ENCODE data around the gene ARHGAP28. TPM values are rescaled to one million over a fixed set of nuclear protein-coding genes. Genes with fewer than 3 reads are reported as not detected.
"Not testable (repeated sequence)": the region's sequence is repeated elsewhere in the genome, so short reads cannot be mapped to it uniquely, and the experiment has no call there.

The ARHGAP28 gene
- total and polyA plus RNA-seq, 9 donors, result 18.7 to 36.0 (median 25.4) TPM

GRCh38 chr18:6830916-6831315 is 101.4 kb downstream of the ARHGAP28 start:
- no peak overlapping the region for H3K27ac ChIP-seq (ENCODE audit: low read length)
- peaks cover 8% of the 10 kb centered on the region for H3K36me3 ChIP-seq (ENCODE audit: control insufficient read depth, insufficient read depth, low read length)
- no peaks in the 10 kb centered on the region for H3K4me1 ChIP-seq (ENCODE audit: control insufficient read depth, insufficient read depth, low read length)
- no peak overlapping the region for H3K4me3 ChIP-seq (ENCODE audit: low read length)
- no peaks in the 10 kb centered on the region for H3K27me3 ChIP-seq (ENCODE audit: control insufficient read depth, insufficient read depth, low read length)
- DNase-seq, result no peak
- no CpG with 5 or more reads among the region's 1 CpG for WGBS (ENCODE audit: insufficient coverage)
- no peaks in the 10 kb centered on the region for H3K9me3 ChIP-seq (replicated peaks; ENCODE audit: control insufficient read depth, low read depth, low read length)

- no peak for DNase-seq
- H3K27me3 ChIP-seq (ENCODE audit: control insufficient read depth, insufficient read depth, low read length), result no peaks in the 10 kb centered on the region
- WGBS (ENCODE audit: insufficient coverage), result no CpG with 5 or more reads among the region's 1 CpG
- H3K4me1 ChIP-seq (ENCODE audit: control insufficient read depth, insufficient read depth, low read length), result no peaks in the 10 kb centered on the region
- H3K36me3 ChIP-seq (ENCODE audit: control insufficient read depth, insufficient read depth, low read length), result peaks cover 7% of the 10 kb centered on the region
- no peaks in the 10 kb centered on the region for H3K9me3 ChIP-seq (replicated peaks; ENCODE audit: control insufficient read depth, low read depth, low read length)
- no peak overlapping the region for H3K4me3 ChIP-seq (ENCODE audit: low read length)
- no peak overlapping the region for H3K27ac ChIP-seq (ENCODE audit: low read length)
Measured at GRCh38 chr18:6835345-6835744, 105.8 kb downstream of the ARHGAP28 start.

- Histone ChIP-seq H3K27ac (ENCODE audit: low read length) (no peak overlapping the region), H3K4me1 (ENCODE audit: control insufficient read depth, insufficient read depth, low read length) (no peaks in the 10 kb centered on the region), H3K4me3 (ENCODE audit: low read length) (no peak overlapping the region), H3K27me3 (ENCODE audit: control insufficient read depth, insufficient read depth, low read length) (no peaks in the 10 kb centered on the region), H3K36me3 (ENCODE audit: control insufficient read depth, insufficient read depth, low read length) (peaks cover 7% of the 10 kb centered on the region), H3K9me3 (replicated peaks; ENCODE audit: control insufficient read depth, low read depth, low read length) (no peaks in the 10 kb centered on the region)
- no peak for DNase-seq
- 100% methylated on average over 1 of the region's 1 CpG for WGBS (ENCODE audit: insufficient coverage)
Measured at GRCh38 chr18:6836331-6836730, 106.8 kb downstream of the ARHGAP28 start.

- Histone ChIP-seq H3K27ac (ENCODE audit: low read length) (no peak overlapping the region), H3K4me1 (ENCODE audit: control insufficient read depth, insufficient read depth, low read length) (no peaks in the 10 kb centered on the region), H3K27me3 (ENCODE audit: control insufficient read depth, insufficient read depth, low read length) (no peaks in the 10 kb centered on the region), H3K36me3 (ENCODE audit: control insufficient read depth, insufficient read depth, low read length) (peaks cover 7% of the 10 kb centered on the region), H3K4me3 (ENCODE audit: low read length) (no peak overlapping the region), H3K9me3 (replicated peaks; ENCODE audit: control insufficient read depth, low read depth, low read length) (no peaks in the 10 kb centered on the region)
- no peak for DNase-seq
- WGBS (ENCODE audit: insufficient coverage), result no CpG with 5 or more reads among the region's 3 CpGs
Measured at GRCh38 chr18:6837904-6838303, 108.4 kb downstream of the ARHGAP28 start.

- H3K27me3 ChIP-seq (ENCODE audit: control insufficient read depth, insufficient read depth, low read length), result no peaks in the 10 kb centered on the region
- H3K4me3 ChIP-seq (ENCODE audit: low read length), result no peak overlapping the region
- WGBS (ENCODE audit: insufficient coverage), result 51% methylated on average over 2 of the region's 3 CpGs
- peaks cover 2% of the 10 kb centered on the region for H3K36me3 ChIP-seq (ENCODE audit: control insufficient read depth, insufficient read depth, low read length)
- H3K9me3 ChIP-seq (replicated peaks; ENCODE audit: control insufficient read depth, low read depth, low read length), result no peaks in the 10 kb centered on the region
- H3K4me1 ChIP-seq (ENCODE audit: control insufficient read depth, insufficient read depth, low read length), result no peaks in the 10 kb centered on the region
- DNase-seq, result no peak
- H3K27ac ChIP-seq (ENCODE audit: low read length), result no peak overlapping the region
Measured at GRCh38 chr18:6842081-6842480, 112.6 kb downstream of the ARHGAP28 start.

- Histone ChIP-seq H3K9me3 (replicated peaks; ENCODE audit: control insufficient read depth, low read depth, low read length) (no peaks in the 10 kb centered on the region), H3K4me1 (ENCODE audit: control insufficient read depth, insufficient read depth, low read length) (no peaks in the 10 kb centered on the region), H3K27ac (ENCODE audit: low read length) (no peak overlapping the region), H3K36me3 (ENCODE audit: control insufficient read depth, insufficient read depth, low read length) (no peaks in the 10 kb centered on the region), H3K27me3 (ENCODE audit: control insufficient read depth, insufficient read depth, low read length) (no peaks in the 10 kb centered on the region), H3K4me3 (ENCODE audit: low read length) (no peak overlapping the region)
- WGBS (ENCODE audit: insufficient coverage), result no CpG with 5 or more reads among the region's 2 CpGs
- DNase-seq, result no peak
Measured at GRCh38 chr18:6843308-6843707, 113.8 kb downstream of the ARHGAP28 start.

GRCh38 chr18:6845521-6845920 is 116.0 kb downstream of the ARHGAP28 start:
- H3K9me3 ChIP-seq (replicated peaks; ENCODE audit: control insufficient read depth, low read depth, low read length); H3K36me3 ChIP-seq (ENCODE audit: control insufficient read depth, insufficient read depth, low read length); DNase-seq; H3K4me3 ChIP-seq (ENCODE audit: low read length); H3K27me3 ChIP-seq (ENCODE audit: control insufficient read depth, insufficient read depth, low read length); H3K27ac ChIP-seq (ENCODE audit: low read length); H3K4me1 ChIP-seq (ENCODE audit: control insufficient read depth, insufficient read depth, low read length): not testable (repeated sequence)
- WGBS (ENCODE audit: insufficient coverage), result no CpG with 5 or more reads among the region's 1 CpG

GRCh38 chr18:6850396-6850795 is 120.9 kb downstream of the ARHGAP28 start:
- Histone ChIP-seq H3K27ac (ENCODE audit: low read length) (no peak overlapping the region), H3K4me1 (ENCODE audit: control insufficient read depth, insufficient read depth, low read length) (no peaks in the 10 kb centered on the region), H3K27me3 (ENCODE audit: control insufficient read depth, insufficient read depth, low read length) (no peaks in the 10 kb centered on the region), H3K36me3 (ENCODE audit: control insufficient read depth, insufficient read depth, low read length) (peaks cover 29% of the 10 kb centered on the region), H3K4me3 (ENCODE audit: low read length) (no peak overlapping the region), H3K9me3 (replicated peaks; ENCODE audit: control insufficient read depth, low read depth, low read length) (peaks cover 14% of the 10 kb centered on the region)
- 83% methylated on average over 1 of the region's 1 CpG for WGBS (ENCODE audit: insufficient coverage)
- DNase-seq, result no peak

- DNase-seq, result no peak
- no CpG with 5 or more reads among the region's 2 CpGs for WGBS (ENCODE audit: insufficient coverage)
- Histone ChIP-seq H3K9me3 (replicated peaks; ENCODE audit: control insufficient read depth, low read depth, low read length) (peaks cover 15% of the 10 kb centered on the region), H3K27me3 (ENCODE audit: control insufficient read depth, insufficient read depth, low read length) (no peaks in the 10 kb centered on the region), H3K36me3 (ENCODE audit: control insufficient read depth, insufficient read depth, low read length) (peaks cover 32% of the 10 kb centered on the region), H3K4me3 (ENCODE audit: low read length) (no peak overlapping the region), H3K27ac (ENCODE audit: low read length) (no peak overlapping the region), H3K4me1 (ENCODE audit: control insufficient read depth, insufficient read depth, low read length) (no peaks in the 10 kb centered on the region)
Measured at GRCh38 chr18:6851480-6851879, 122.0 kb downstream of the ARHGAP28 start.

GRCh38 chr18:6854811-6855210 is 125.3 kb downstream of the ARHGAP28 start:
- no peak for DNase-seq
- peaks cover 15% of the 10 kb centered on the region for H3K9me3 ChIP-seq (replicated peaks; ENCODE audit: control insufficient read depth, low read depth, low read length)
- no peaks in the 10 kb centered on the region for H3K4me1 ChIP-seq (ENCODE audit: control insufficient read depth, insufficient read depth, low read length)
- 100% methylated on average over 7 of the region's 7 CpGs for WGBS (ENCODE audit: insufficient coverage)
- H3K27me3 ChIP-seq (ENCODE audit: control insufficient read depth, insufficient read depth, low read length), result no peaks in the 10 kb centered on the region
- H3K36me3 ChIP-seq (ENCODE audit: control insufficient read depth, insufficient read depth, low read length), result peaks cover 34% of the 10 kb centered on the region
- H3K4me3 ChIP-seq (ENCODE audit: low read length), result no peak overlapping the region
- H3K27ac ChIP-seq (ENCODE audit: low read length), result no peak overlapping the region

- 87% methylated on average over 9 of the region's 12 CpGs for WGBS (ENCODE audit: insufficient coverage)
- no peaks in the 10 kb centered on the region for H3K27me3 ChIP-seq (ENCODE audit: control insufficient read depth, insufficient read depth, low read length)
- peaks cover 15% of the 10 kb centered on the region for H3K9me3 ChIP-seq (replicated peaks; ENCODE audit: control insufficient read depth, low read depth, low read length)
Measured at GRCh38 chr18:6855767-6856166, 126.3 kb downstream of the ARHGAP28 start.

More at GRCh38 chr18:6855767-6856166, 126.3 kb downstream of the ARHGAP28 start:
- no peak overlapping the region for H3K4me3 ChIP-seq (ENCODE audit: low read length)
- H3K36me3 ChIP-seq (ENCODE audit: control insufficient read depth, insufficient read depth, low read length), result peaks cover 35% of the 10 kb centered on the region
- H3K27ac ChIP-seq (ENCODE audit: low read length), result no peak overlapping the region
- no peak for DNase-seq
- no peaks in the 10 kb centered on the region for H3K4me1 ChIP-seq (ENCODE audit: control insufficient read depth, insufficient read depth, low read length)
